ENCODE results near the gene ARHGAP21.

The ARHGAP21 gene

GRCh38 chr10:24597426-24597825 is 126.3 kb downstream of the ARHGAP21 start:
- no peak for DNase-seq (ENCODE audit: low read depth)
- H3K4me3 ChIP-seq (ENCODE audit: low read depth, low read length): no peak overlapping the region

- no peak for DNase-seq (ENCODE audit: low read depth)
- H3K4me3 ChIP-seq (ENCODE audit: low read depth, low read length): no peak overlapping the region
Observed at GRCh38 chr10:24596217-24596930, 127.3 kb downstream of the ARHGAP21 start.

DNA sequence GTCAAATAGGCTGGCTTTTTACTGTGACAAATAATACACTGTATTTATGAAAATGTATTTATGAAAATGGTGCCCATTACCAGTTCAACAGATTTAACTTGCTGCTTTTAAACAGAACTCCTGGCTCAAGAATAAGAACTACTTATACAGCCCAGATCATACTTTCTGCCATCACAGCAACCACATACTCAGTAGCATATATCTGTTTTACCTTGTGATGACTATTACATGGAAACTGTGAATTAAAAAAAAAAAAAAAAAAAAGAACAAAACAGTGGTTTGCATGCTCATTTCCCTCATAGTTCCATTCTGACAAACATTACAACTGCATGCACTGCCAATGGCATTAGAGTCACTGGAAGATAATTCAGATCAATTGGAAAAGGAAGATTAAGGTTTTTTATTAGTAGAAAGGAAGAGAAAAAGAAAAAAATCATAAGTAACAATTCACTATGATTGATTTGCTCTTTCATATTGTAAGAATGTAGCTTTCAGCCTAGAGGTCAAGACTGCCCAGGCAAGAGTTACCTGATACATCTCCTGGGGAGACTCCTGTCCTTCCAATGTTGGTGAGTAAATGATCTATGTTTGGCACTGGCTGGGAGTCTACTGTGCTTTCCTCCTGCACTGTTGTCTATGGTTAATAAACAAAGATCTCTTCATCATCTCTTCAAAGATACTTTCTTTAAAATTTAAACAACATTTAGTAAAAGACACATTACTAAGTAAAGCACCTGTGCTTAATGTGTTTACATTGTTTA is 132.8 kb downstream of the ARHGAP21 start:
- no peak for DNase-seq (ENCODE audit: low read depth)
- no peak overlapping the region for H3K4me3 ChIP-seq (ENCODE audit: low read depth, low read length)

- H3K4me3 ChIP-seq (ENCODE audit: low read depth, low read length): no peak overlapping the region
- DNase-seq (ENCODE audit: low read depth): no peak
Observed at GRCh38 chr10:24589265-24589664, 134.4 kb downstream of the ARHGAP21 start.

DNA sequence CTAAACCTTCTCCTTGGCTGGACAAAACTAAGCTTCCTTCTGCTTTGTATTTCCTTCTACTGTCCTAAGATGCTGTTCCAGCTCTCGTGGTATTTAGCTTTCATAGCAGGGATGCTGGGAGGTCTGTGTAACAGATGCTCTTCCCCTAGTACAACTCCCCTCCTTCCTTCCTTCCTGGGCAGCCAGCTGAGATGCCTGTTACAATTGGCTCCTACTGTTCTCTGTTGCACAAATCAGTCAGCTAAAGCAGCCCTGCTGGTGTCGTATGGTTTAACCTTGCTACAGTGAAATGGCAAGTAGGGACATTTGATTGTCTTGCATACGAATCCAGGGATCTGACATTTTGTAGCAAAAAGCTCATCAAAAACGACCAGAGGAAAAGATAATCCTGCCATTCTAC is 143.8 kb downstream of the ARHGAP21 start:
- DNase-seq (ENCODE audit: low read depth): no peak
- no peak overlapping the region for H3K4me3 ChIP-seq (ENCODE audit: low read depth, low read length)

DNA sequence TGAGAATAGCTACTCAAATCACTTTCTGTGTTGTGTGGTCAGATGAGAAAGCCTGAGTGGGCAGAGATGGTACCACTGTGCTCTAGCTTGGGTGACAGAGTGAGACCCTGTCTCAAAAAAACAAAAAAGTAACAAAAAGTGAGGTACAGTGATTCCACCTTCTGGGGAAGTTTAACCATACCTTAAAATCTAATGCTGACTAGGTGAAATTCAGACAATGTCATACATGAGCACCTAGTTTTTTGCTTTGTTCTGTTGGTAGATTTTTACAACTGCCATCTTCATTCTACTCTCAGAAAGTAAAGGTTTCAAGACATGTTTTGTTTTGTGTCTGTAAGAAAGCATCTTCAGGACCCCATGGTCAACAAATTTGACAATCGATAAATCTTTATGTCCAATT is 144.2 kb downstream of the ARHGAP21 start:
- DNase-seq (ENCODE audit: low read depth): no peak

DNA sequence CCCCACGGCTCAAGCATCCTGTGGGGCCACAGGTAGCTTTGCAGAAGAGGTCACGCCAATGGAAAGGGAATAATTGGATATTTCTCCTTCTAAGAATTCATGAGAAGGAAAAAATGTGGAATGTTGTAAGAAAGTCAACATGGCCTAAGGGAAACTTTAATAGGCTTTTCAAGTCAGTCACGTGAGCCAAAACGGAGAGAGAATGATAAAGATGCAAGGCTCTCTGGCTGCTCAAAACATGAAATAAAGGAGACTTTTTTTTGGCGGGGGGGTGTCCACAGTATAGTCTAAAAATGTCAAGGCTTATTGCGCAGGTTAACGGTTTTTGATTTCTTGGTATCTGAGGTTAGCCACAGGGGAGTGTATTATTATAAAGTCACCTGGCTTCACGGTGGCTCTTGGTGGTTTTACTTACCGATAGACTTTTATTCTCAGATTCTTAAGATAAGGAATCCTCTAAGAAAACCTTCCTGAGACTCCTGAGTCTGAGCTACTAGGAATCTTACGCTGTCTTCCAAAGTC is 148.1 kb downstream of the ARHGAP21 start:
- DNase-seq (ENCODE audit: low read depth): no peak

More for the DNA sequence above, 144.2 kb downstream of the ARHGAP21 start:
- H3K4me3 ChIP-seq (ENCODE audit: low read depth, low read length): no peak overlapping the region

GRCh38 chr10:24574578-24575155 is 149.0 kb downstream of the ARHGAP21 start:
- DNase-seq (ENCODE audit: low read depth): no peak
- H3K4me3 ChIP-seq (ENCODE audit: low read depth, low read length): no peak overlapping the region

More for the DNA sequence above, 148.1 kb downstream of the ARHGAP21 start:
- no peak overlapping the region for H3K4me3 ChIP-seq (ENCODE audit: low read depth, low read length)

DNA sequence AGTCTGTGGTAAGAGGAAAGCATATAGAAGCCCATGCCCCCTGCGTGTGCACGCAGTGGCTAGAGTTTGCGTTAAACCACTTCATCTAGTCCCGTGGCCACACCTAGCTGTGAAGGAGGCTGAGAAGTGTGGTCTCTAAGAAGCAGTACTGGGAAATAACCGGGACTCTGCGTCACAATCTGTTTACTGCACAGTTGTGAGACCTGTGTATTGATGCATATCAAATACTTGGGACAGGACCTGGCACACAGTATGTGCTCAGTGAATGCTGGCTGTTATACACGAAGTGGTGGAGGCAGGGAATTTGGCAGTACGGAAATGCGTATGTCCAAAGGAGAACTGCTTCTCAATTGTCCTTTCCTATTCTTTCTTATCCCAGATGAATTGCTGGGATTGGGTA is 149.5 kb downstream of the ARHGAP21 start:
- H3K4me3 ChIP-seq (ENCODE audit: low read depth, low read length): no peak overlapping the region
- no peak for DNase-seq (ENCODE audit: low read depth)

GRCh38 chr10:24571870-24572450 is 151.7 kb downstream of the ARHGAP21 start:
- H3K4me3 ChIP-seq (ENCODE audit: low read depth, low read length): no peak overlapping the region
- DNase-seq (ENCODE audit: low read depth): no peak

- no peak overlapping the region for H3K4me3 ChIP-seq (ENCODE audit: low read depth, low read length)
Observed at GRCh38 chr10:24570658-24571426, 152.8 kb downstream of the ARHGAP21 start.

GRCh38 chr10:24569828-24570657 is 153.6 kb downstream of the ARHGAP21 start:
- DNase-seq (ENCODE audit: low read depth): no peak

More at GRCh38 chr10:24570658-24571426, 152.8 kb downstream of the ARHGAP21 start:
- no peak for DNase-seq (ENCODE audit: low read depth)

DNA sequence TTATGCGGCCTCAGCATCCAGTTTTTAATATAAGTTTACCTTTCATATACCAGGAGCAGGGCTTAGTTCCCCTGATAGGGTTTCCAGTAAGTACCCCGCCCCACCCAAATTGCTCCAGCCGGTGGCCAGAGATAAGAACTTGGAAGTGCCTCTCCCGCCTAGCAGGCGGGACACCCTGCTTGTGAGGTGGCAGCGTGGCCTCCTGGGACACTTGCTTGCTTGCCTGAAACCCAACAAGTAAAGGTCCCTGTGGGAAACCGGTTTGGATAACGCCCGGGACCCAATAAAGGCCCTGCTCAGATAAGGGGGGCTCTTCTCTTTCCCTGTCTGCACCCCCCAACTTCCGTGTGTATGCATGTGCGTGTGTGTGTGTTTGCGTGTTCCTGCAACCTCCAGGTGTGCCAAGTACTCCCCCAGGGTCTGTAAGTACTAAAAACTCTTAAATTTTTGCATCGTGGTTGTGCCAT is 154.3 kb downstream of the ARHGAP21 start:
- no peak for DNase-seq (ENCODE audit: low read depth)
- H3K4me3 ChIP-seq (ENCODE audit: low read depth, low read length): no peak overlapping the region

More at GRCh38 chr10:24569828-24570657, 153.6 kb downstream of the ARHGAP21 start:
- no peak overlapping the region for H3K4me3 ChIP-seq (ENCODE audit: low read depth, low read length)

DNA sequence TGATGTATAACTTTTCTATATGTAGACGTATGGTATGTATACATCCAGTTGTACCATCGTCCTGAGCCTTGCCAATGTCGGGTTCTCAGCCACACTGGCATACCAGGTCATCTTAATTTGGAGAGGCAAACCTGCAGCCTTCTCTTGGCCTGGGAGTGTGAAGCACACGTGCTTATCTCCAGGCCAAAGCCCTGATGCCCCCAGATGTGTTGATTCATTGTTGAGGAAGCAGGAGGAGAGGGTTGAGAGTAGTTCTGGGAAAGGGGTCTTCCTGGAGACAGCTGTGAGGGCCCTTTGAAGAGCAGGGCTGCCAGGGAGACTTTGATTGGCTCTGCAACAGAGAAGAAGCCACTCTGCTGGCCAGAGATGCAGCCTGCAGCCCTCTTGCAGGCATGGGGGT is 155.6 kb downstream of the ARHGAP21 start:
- DNase-seq (ENCODE audit: low read depth): no peak
- H3K4me3 ChIP-seq (ENCODE audit: low read depth, low read length): no peak overlapping the region

DNA sequence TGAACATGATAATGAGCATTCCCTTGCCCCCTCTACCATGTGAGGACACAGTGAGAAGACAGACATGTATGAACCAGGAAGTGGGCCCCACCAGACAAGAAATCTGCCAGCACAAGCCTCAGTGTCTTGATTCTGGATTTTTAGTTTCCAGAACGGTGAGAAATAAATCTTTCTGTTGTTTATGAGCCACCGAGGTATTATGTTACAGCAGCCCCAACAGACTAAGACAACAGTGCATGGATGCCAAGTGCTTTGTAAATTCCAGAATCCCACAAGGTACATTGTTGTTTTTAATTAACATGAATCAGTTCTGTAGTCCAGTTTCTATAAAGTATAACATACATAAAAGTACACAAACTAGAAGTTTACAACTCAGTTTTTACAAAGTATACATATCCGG is 162.2 kb downstream of the ARHGAP21 start:
- H3K4me3 ChIP-seq (ENCODE audit: low read depth, low read length): no peak overlapping the region
- DNase-seq (ENCODE audit: low read depth): no peak

DNA sequence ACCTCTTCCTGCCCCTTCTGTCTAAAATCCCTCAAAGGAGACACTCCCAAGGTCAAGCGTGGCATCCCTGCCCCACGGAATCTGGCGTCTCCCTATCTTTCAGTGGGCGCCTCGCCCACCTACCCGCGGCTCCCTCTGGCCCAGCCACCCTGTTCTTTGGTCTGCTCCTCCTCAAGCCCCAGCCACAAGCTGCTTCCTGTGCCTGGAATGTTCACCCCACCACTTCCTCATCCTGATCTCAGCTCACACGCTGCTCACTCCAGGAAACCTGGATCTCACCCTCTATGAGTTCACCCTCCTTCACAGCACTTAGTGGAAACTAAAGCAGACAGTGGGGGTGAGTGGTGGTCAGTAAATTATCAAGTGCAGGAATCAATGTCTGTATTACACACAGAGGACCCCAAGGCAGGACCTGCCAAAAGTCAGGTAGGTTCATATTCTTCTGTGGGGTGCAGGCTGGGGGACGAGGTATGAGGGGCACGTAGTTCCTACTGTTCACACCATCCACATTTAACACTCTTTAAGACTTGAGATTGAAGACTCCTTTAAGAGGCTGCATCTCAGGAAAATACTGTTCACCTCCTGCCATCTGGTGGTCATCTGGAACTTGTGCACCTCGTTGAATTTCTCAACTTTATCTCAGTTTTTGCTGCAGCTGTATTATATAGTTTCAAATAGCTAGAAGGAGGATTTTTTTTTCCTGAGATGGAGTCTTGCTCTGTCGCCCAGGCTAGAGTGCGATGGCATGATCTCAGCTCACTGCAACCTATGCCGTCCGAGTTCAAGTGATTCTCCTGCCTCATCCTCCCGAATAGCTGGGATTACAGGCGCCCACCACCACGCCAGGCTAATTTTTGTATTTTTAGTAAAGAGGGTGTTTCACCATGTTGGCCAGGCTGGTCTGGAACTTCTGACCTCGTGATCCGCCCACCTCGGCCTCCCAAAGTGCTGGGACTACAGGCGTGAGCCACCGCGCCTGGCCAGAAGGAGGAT is 166.6 kb downstream of the ARHGAP21 start:
- no peak overlapping the region for H3K4me3 ChIP-seq (ENCODE audit: low read depth, low read length)
- DNase-seq (ENCODE audit: low read depth): peak; percentile 48

GRCh38 chr10:24556126-24556749 is 167.4 kb downstream of the ARHGAP21 start:
- no peak for DNase-seq (ENCODE audit: low read depth)

More at GRCh38 chr10:24556126-24556749, 167.4 kb downstream of the ARHGAP21 start:
- no peak overlapping the region for H3K4me3 ChIP-seq (ENCODE audit: low read depth, low read length)
